DND-41 (cell line): ENCODE data around the gene GRK2.

Source experiments
- ATAC-seq: fragments of 200-7000 bp; cut with Tn5 transposase; 3 replicates; pipeline ENCODE4 v1.9.1; 2021; ENCODE audit warnings: low read depth; ENCODE audit not compliant: insufficient read depth
- DNase-seq: peaks from one replicate; pipeline ENCODE4 v3.0.0-alpha.2; 2020
- H2AFZ ChIP-seq: 2 replicates; pipeline ENCODE4 v1.6.0; 2012; ENCODE audit warnings: low read depth, low read length
- H3K27ac ChIP-seq: 2 replicates; pipeline ENCODE4 v1.5.1; 2012; ENCODE audit warnings: low read length, inconsistent platforms
- H3K27me3 ChIP-seq: fragments of 200-600 bp; sonication (generic); 2 replicates; pipeline ENCODE4 v1.6.0; 2012; ENCODE audit warnings: low read length, mild to moderate bottlenecking, inconsistent platforms; ENCODE audit not compliant: insufficient read depth, poor library complexity
- H3K36me3 ChIP-seq: 2 replicates; pipeline ENCODE4 v1.5.1; 2012; ENCODE audit warnings: low read length, inconsistent platforms; ENCODE audit not compliant: insufficient read depth
- H3K4me1 ChIP-seq: 2 replicates; pipeline ENCODE4 v1.5.1; 2012; ENCODE audit warnings: mild to moderate bottlenecking, low read length; ENCODE audit not compliant: insufficient read depth
- H3K4me2 ChIP-seq: 2 replicates; pipeline ENCODE4 v1.6.0; 2012; ENCODE audit warnings: mild to moderate bottlenecking, moderate library complexity, low read length, inconsistent platforms; ENCODE audit not compliant: insufficient read depth
- H3K4me3 ChIP-seq, 2 experiments: fragments of 200-600 bp in 1 of 2; shearing (Covaris generic) in 1 of 2; 2 replicates each; pipeline ENCODE4 v1.5.1; 2012 to 2016; ENCODE audit warnings: inconsistent platforms in 2 of 2, low read length in 2 of 2, mild to moderate bottlenecking in 2 of 2, low read depth in 1 of 2, moderate library complexity in 1 of 2
- H3K79me2 ChIP-seq: 2 replicates; pipeline ENCODE4 v1.6.0; 2012; ENCODE audit warnings: low read length, inconsistent platforms; ENCODE audit not compliant: insufficient read depth
- H3K9ac ChIP-seq: 2 replicates; pipeline ENCODE4 v1.6.0; 2012; ENCODE audit warnings: low read depth, mild to moderate bottlenecking, inconsistent platforms, low read length, moderate library complexity
- H3K9me3 ChIP-seq: 2 replicates; pipeline ENCODE4 v1.5.1; 2012; ENCODE audit warnings: low read length, moderate library complexity, mild to moderate bottlenecking, inconsistent platforms; ENCODE audit not compliant: insufficient read depth, severe bottlenecking
- H4K20me1 ChIP-seq: 2 replicates; pipeline ENCODE4 v1.6.0; 2012; ENCODE audit warnings: low read length; ENCODE audit not compliant: insufficient read depth
- CTCF ChIP-seq: IDR thresholded peaks from 2 replicates; pipeline ENCODE4 v1.5.1; 2012; ENCODE audit warnings: borderline replicate concordance, low read length, moderate library complexity, mild to moderate bottlenecking; ENCODE audit not compliant: poor library complexity, severe bottlenecking; ENCODE audit errors: extremely low read depth
- EZH2 ChIP-seq: IDR thresholded peaks from 3 replicates; pipeline ENCODE4 v1.6.1; 2012; ENCODE audit warnings: borderline replicate concordance, low read depth, mild to moderate bottlenecking, moderate library complexity, low read length, inconsistent platforms; ENCODE audit not compliant: severe bottlenecking

GRK2 gene

GRCh38 chr11:67299471-67300191 lies 33.4 kb downstream of the GRK2 start:
- ATAC-seq (no peak), DNase-seq (no peak)
- peaks cover 78% of the 10 kb centered on the region for H3K36me3 ChIP-seq
- H3K4me2 ChIP-seq = no peak overlapping the region
- peaks cover 32% of the 10 kb centered on the region for H4K20me1 ChIP-seq
- H3K9me3 ChIP-seq = peaks cover 8% of the 10 kb centered on the region
- peaks cover 37% of the 10 kb centered on the region for H3K79me2 ChIP-seq
- TF ChIP-seq EZH2 = no peak
- TF ChIP-seq CTCF = no peak
- no peak overlapping the region for H2AFZ ChIP-seq
- H3K4me3 ChIP-seq = no peak overlapping the region
- no peaks in the 10 kb centered on the region for H3K27me3 ChIP-seq
- H3K27ac ChIP-seq = no peak overlapping the region
- no peak overlapping the region for H3K9ac ChIP-seq
- H3K4me1 ChIP-seq = no peaks in the 10 kb centered on the region

- Histone ChIP-seq H3K9ac (no peak overlapping the region), H3K4me1 (no peaks in the 10 kb centered on the region), H3K36me3 (peaks cover 71% of the 10 kb centered on the region), H3K4me3 (no peak overlapping the region), H3K27ac (no peak overlapping the region), H3K9me3 (peaks cover 4% of the 10 kb centered on the region), H4K20me1 (peaks cover 32% of the 10 kb centered on the region), H2AFZ (no peak overlapping the region), H3K27me3 (no peaks in the 10 kb centered on the region), H3K79me2 (peaks cover 32% of the 10 kb centered on the region), H3K4me2 (no peak overlapping the region)
- TF ChIP-seq CTCF (no peak), EZH2 (no peak)
- ATAC-seq (no peak), DNase-seq (no peak)
These were observed 34.0 kb downstream of the GRK2 start for GRCh38 chr11:67300256-67300755.

GRCh38 chr11:67300756-67301312 lies 34.6 kb downstream of the GRK2 start:
- ATAC-seq (no peak), DNase-seq (no peak)
- H3K9ac ChIP-seq = no peak overlapping the region
- H3K4me2 ChIP-seq = no peak overlapping the region
- TF ChIP-seq CTCF = no peak
- TF ChIP-seq EZH2 = no peak
- H3K4me3 ChIP-seq = no peak overlapping the region
- no peak overlapping the region for H3K27ac ChIP-seq
- no peak overlapping the region for H2AFZ ChIP-seq
- peaks cover 26% of the 10 kb centered on the region for H3K79me2 ChIP-seq
- H3K36me3 ChIP-seq = peaks cover 66% of the 10 kb centered on the region
- no peaks in the 10 kb centered on the region for H3K9me3 ChIP-seq
- no peaks in the 10 kb centered on the region for H3K27me3 ChIP-seq
- no peaks in the 10 kb centered on the region for H3K4me1 ChIP-seq
- H4K20me1 ChIP-seq = peaks cover 32% of the 10 kb centered on the region
